Measurements from ENCODE around the gene POLR1G.

The POLR1G gene

DNA sequence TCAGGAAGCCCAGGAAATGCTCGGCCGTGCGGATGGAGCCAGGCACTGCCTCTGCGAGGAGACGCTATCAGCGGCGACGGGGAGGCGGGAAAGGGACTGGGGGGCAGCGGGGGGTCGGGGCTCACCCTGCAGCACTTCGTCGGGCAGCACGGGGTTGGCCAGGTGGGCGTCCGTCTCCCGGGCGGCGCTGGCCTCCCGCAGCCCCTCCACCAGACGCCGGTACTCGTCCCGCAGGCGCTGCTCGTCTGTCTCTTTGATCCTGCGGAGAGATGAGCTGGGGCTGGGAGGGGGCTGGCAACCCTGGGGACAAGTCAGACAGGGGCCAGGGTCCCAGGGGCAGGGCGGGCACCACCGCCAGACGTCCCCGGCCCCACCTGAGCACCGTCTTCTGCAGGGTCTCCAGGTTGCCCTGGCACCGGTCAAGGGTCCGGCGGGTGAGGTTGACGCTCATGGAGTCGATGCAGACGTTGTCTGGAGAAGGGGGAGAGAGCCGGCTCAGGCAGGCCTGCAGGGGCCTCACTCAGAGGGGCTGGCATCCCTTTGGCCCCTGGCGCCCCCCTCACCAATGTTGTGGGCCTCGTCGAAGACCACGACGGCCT, 42.5 kb upstream of the POLR1G start:
- TF ChIP-seq EP300 (IDR thresholded peaks at IDR 0.05; ENCODE audit: borderline replicate concordance), result no peak
- no peak for TF ChIP-seq TCF12 (IDR thresholded peaks at IDR 0.05; ENCODE audit: low read depth)
- TF ChIP-seq FOXM1 (IDR thresholded peaks at IDR 0.05; ENCODE audit: borderline replicate concordance, low read depth), result no peak
- TF ChIP-seq, protein P1, sequence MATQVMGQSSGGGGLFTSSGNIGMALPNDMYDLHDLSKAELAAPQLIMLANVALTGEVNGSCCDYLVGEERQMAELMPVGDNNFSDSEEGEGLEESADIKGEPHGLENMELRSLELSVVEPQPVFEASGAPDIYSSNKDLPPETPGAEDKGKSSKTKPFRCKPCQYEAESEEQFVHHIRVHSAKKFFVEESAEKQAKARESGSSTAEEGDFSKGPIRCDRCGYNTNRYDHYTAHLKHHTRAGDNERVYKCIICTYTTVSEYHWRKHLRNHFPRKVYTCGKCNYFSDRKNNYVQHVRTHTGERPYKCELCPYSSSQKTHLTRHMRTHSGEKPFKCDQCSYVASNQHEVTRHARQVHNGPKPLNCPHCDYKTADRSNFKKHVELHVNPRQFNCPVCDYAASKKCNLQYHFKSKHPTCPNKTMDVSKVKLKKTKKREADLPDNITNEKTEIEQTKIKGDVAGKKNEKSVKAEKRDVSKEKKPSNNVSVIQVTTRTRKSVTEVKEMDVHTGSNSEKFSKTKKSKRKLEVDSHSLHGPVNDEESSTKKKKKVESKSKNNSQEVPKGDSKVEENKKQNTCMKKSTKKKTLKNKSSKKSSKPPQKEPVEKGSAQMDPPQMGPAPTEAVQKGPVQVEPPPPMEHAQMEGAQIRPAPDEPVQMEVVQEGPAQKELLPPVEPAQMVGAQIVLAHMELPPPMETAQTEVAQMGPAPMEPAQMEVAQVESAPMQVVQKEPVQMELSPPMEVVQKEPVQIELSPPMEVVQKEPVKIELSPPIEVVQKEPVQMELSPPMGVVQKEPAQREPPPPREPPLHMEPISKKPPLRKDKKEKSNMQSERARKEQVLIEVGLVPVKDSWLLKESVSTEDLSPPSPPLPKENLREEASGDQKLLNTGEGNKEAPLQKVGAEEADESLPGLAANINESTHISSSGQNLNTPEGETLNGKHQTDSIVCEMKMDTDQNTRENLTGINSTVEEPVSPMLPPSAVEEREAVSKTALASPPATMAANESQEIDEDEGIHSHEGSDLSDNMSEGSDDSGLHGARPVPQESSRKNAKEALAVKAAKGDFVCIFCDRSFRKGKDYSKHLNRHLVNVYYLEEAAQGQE (IDR thresholded peaks at IDR 0.05; ENCODE audit: low read depth), result no peak
- TF ChIP-seq, protein P2, sequence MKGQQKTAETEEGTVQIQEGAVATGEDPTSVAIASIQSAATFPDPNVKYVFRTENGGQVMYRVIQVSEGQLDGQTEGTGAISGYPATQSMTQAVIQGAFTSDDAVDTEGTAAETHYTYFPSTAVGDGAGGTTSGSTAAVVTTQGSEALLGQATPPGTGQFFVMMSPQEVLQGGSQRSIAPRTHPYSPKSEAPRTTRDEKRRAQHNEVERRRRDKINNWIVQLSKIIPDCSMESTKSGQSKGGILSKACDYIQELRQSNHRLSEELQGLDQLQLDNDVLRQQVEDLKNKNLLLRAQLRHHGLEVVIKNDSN (IDR thresholded peaks at IDR 0.05), result no peak
- no peak for TF ChIP-seq CREB1 (IDR thresholded peaks at IDR 0.05; ENCODE audit: low read depth)
- no peak for TF ChIP-seq YY1 (IDR thresholded peaks at IDR 0.05; ENCODE audit: low read depth)
- TF ChIP-seq EGR1 (IDR thresholded peaks at IDR 0.05), result no peak
- TF ChIP-seq RAD21 (IDR thresholded peaks at IDR 0.05; ENCODE audit: low read depth), result no peak
- no peak for TF ChIP-seq ZBTB7A (IDR thresholded peaks at IDR 0.05; ENCODE audit: low read depth)
- TF ChIP-seq, protein P3, sequence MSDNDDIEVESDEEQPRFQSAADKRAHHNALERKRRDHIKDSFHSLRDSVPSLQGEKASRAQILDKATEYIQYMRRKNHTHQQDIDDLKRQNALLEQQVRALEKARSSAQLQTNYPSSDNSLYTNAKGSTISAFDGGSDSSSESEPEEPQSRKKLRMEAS (IDR thresholded peaks at IDR 0.05), result no peak
- TF ChIP-seq TAF1 (IDR thresholded peaks at IDR 0.05; ENCODE audit: low read depth), result no peak
- no peak for TF ChIP-seq CEBPB (IDR thresholded peaks at IDR 0.05)
- no peak for TF ChIP-seq NFIC (IDR thresholded peaks at IDR 0.05)
- TF ChIP-seq TEAD4 (IDR thresholded peaks at IDR 0.05), result no peak

DNA sequence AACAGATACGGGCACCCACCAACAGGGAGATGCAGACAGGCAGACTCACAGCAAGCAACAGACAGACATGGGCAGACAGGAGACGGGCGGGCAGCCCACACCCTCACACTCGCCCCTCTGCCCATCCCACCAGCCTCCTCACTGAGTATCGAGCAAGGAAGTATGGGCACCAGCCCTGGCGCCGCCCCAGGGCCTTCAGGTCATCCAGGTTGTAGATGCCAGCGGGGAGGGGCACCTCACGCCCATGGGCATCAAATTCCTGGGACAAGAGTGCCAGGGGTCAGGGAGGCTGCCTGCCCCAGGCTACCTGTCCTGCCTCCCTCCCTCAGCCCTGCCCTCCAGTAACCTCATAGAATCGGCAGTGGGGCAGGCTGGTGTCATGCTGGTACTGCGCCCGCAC, 41.7 kb upstream of the POLR1G start:
- no peak for TF ChIP-seq CEBPB (IDR thresholded peaks at IDR 0.05)

DNA sequence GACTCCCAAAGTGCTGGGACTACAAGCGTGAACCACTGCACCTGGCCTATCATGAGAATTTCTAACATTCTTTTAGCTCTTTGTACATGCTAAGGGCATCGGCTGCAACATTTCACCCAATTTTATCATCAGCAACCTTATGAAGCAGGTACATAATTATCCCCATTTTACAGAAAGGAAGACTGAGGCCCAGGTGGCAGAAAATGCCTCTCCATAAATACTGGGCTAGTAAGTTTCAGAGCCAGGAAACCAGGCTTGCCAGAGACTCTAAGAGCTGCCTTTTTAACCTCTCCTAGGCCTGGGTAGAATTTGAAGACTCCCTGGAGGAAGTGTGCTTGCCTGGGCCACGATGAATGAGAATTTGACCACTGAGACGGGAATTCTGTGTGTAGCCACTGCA, 38.3 kb upstream of the POLR1G start:
- TF ChIP-seq, protein P2 (IDR thresholded peaks at IDR 0.05), result no peak
- TF ChIP-seq CREB1 (IDR thresholded peaks at IDR 0.05; ENCODE audit: low read depth) (no peak), CEBPB (IDR thresholded peaks at IDR 0.05) (no peak), ZBTB7A (IDR thresholded peaks at IDR 0.05; ENCODE audit: low read depth) (no peak), EGR1 (IDR thresholded peaks at IDR 0.05) (no peak)
- TF ChIP-seq, protein P3 (IDR thresholded peaks at IDR 0.05), result no peak
- TF ChIP-seq, protein P1 (IDR thresholded peaks at IDR 0.05; ENCODE audit: low read depth), result no peak

DNA sequence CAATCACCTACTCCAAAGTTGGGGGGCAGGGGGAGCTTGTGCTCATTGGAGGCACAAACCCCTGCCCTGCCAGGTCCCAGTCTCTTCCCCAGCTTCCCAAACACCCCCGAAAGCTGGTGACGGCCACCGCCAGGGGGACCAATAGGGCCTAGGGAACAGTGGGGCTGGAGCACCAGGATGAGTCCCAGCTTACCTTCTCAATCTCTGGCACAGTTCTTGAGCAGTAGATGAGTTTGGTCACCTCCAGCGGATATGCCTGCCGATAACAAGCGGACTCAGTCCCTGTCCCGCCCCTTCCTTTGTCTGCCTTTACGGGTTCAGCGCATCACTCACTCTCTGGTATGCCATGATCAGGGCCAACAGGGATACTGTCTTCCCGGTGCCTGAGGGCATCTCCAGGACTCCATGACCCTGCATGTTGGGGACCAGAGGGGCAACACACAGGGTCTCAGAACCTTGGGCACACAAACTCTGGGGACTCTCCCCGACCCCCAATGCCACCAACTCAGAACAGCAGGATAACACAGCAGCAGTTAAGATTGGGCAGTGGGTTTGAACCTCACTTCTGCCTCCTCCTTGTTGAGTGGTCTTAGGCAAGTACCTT, 37.6 kb upstream of the POLR1G start:
- no peak for TF ChIP-seq TCF12 (IDR thresholded peaks at IDR 0.05; ENCODE audit: low read depth)
- no peak for TF ChIP-seq CEBPB (IDR thresholded peaks at IDR 0.05)
- TF ChIP-seq EGR1 (IDR thresholded peaks at IDR 0.05), result no peak
- TF ChIP-seq TAF1 (IDR thresholded peaks at IDR 0.05; ENCODE audit: low read depth), result no peak
- TF ChIP-seq TEAD4 (IDR thresholded peaks at IDR 0.05), result no peak
- no peak for TF ChIP-seq ZBTB7A (IDR thresholded peaks at IDR 0.05; ENCODE audit: low read depth)
- TF ChIP-seq CREB1 (IDR thresholded peaks at IDR 0.05; ENCODE audit: low read depth), result no peak
- no peak for TF ChIP-seq RAD21 (IDR thresholded peaks at IDR 0.05; ENCODE audit: low read depth)
- TF ChIP-seq YY1 (IDR thresholded peaks at IDR 0.05; ENCODE audit: low read depth), result no peak
- TF ChIP-seq, protein P3 (IDR thresholded peaks at IDR 0.05), result no peak
- no peak for TF ChIP-seq EP300 (IDR thresholded peaks at IDR 0.05; ENCODE audit: borderline replicate concordance)
- TF ChIP-seq, protein P2 (IDR thresholded peaks at IDR 0.05), result no peak
- TF ChIP-seq NFIC (IDR thresholded peaks at IDR 0.05), result no peak
- TF ChIP-seq FOXM1 (IDR thresholded peaks at IDR 0.05; ENCODE audit: borderline replicate concordance, low read depth), result no peak
- TF ChIP-seq, protein P1 (IDR thresholded peaks at IDR 0.05; ENCODE audit: low read depth), result no peak

Measured in Ishikawa (cell line).